ENCODE results near the gene CDH12.

CDH12 gene

DNA sequence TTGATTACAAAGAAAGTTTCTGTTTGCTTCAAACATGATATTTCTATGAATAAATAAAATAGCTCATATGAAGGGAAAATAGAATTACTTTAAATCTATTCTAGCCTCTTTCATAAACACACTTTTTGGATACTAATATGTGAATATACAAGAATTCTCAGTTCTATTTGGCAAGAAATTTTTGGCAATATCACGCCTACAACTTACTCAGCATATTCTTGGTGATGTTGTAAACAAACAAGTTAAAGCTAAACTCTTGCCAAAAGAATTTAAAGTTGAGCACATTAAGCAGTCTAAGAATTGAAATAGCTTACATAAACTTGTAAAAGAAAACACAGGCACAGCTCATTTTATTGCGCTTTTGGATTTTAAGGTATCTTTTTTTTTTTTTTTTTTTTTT is 209.8 kb downstream of the CDH12 start:
- Histone ChIP-seq H2BK5ac (ENCODE audit: low read depth, low read length, poor library complexity) (no peak overlapping the region), H3K36me3 (ENCODE audit: control insufficient read depth in 1 of 2, insufficient read depth in 2 of 2, low read length in 2 of 2) (no peaks in the 10 kb centered on the region), H2BK12ac (ENCODE audit: low read length) (no peak overlapping the region), H2AK5ac (ENCODE audit: low read length) (no peak overlapping the region), H3K14ac (ENCODE audit: low read length) (no peak overlapping the region), H3K79me2 (ENCODE audit: control insufficient read depth, insufficient read depth, low read length, poor library complexity) (no peaks in the 10 kb centered on the region), H3K23ac (ENCODE audit: low read length) (no peak overlapping the region), H4K8ac (ENCODE audit: low read depth, low read length) (no peak overlapping the region), H4K91ac (ENCODE audit: low read depth, low read length) (no peak overlapping the region), H3K9ac (ENCODE audit: low read length) (no peak overlapping the region), H3K4me3 (ENCODE audit: low read depth, low read length) (no peak overlapping the region), H3K18ac (ENCODE audit: low read length) (no peak overlapping the region), H2BK120ac (ENCODE audit: insufficient read depth, low read length, poor library complexity) (no peak overlapping the region), H3K27me3 (ENCODE audit: insufficient read depth, low read length) (no peaks in the 10 kb centered on the region), H3K4me1 (ENCODE audit: control insufficient read depth in 1 of 2, insufficient read depth in 2 of 2, low read length in 2 of 2) (no peaks in the 10 kb centered on the region), H2AFZ (ENCODE audit: insufficient read depth, low read length, poor library complexity) (no peak overlapping the region), H3K9me3 (ENCODE audit: insufficient read depth, low read depth, low read length) (no peaks in the 10 kb centered on the region), H3K4ac (ENCODE audit: low read depth, low read length) (no peak overlapping the region), H4K12ac (ENCODE audit: low read depth, low read length) (no peak overlapping the region), H3K4me2 (ENCODE audit: low read length) (no peak overlapping the region), H3K79me1 (ENCODE audit: low read length) (no peaks in the 10 kb centered on the region), H3K27ac (ENCODE audit: low read depth, low read length) (no peak overlapping the region)
- no CpG with 5 or more reads among the region's 2 CpGs for WGBS (ENCODE audit: extremely low coverage, insufficient coverage, insufficient read length)
- no peak for DNase-seq

DNA sequence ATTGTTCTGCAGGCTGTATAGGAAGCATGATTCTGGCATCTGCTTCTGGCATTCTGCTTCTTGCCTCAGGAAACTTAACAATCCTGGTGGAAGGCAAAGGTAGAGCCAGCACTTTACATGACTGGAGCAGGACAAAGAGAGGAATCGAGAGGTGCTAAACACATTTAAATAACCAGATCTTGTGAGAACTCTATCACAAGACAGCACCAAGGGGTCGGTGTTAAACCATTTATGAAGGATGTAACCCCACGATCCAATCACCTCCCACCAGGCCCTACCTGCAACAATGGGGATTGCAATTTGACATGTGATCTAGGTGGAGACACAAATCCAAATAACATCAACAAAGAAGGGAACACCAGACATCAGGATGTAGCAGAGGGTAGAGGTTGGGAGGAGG is 221.5 kb downstream of the CDH12 start:
- no peaks in the 10 kb centered on the region for H3K79me2 ChIP-seq (ENCODE audit: control insufficient read depth, insufficient read depth, low read length, poor library complexity)
- H3K27ac ChIP-seq (ENCODE audit: low read depth, low read length), result no peak overlapping the region
- no peak overlapping the region for H4K12ac ChIP-seq (ENCODE audit: low read depth, low read length)
- WGBS (ENCODE audit: extremely low coverage, insufficient coverage, insufficient read length), result no CpG with 5 or more reads among the region's 3 CpGs
- no peak for DNase-seq
- H2AFZ ChIP-seq (ENCODE audit: insufficient read depth, low read length, poor library complexity), result no peak overlapping the region
- H3K9ac ChIP-seq (ENCODE audit: low read length), result no peak overlapping the region
- H3K79me1 ChIP-seq (ENCODE audit: low read length), result no peaks in the 10 kb centered on the region
- no peak overlapping the region for H3K4me3 ChIP-seq (ENCODE audit: low read depth, low read length)
- H3K36me3 ChIP-seq (ENCODE audit: control insufficient read depth in 1 of 2, insufficient read depth in 2 of 2, low read length in 2 of 2), result no peaks in the 10 kb centered on the region
- no peak overlapping the region for H3K4me2 ChIP-seq (ENCODE audit: low read length)
- no peak overlapping the region for H3K23ac ChIP-seq (ENCODE audit: low read length)
- H3K4me1 ChIP-seq (ENCODE audit: control insufficient read depth in 1 of 2, insufficient read depth in 2 of 2, low read length in 2 of 2), result no peaks in the 10 kb centered on the region
- no peak overlapping the region for H3K14ac ChIP-seq (ENCODE audit: low read length)
- H2BK120ac ChIP-seq (ENCODE audit: insufficient read depth, low read length, poor library complexity), result no peak overlapping the region
- H3K9me3 ChIP-seq (ENCODE audit: insufficient read depth, low read depth, low read length), result no peaks in the 10 kb centered on the region
- H2AK5ac ChIP-seq (ENCODE audit: low read length), result no peak overlapping the region
- no peak overlapping the region for H3K18ac ChIP-seq (ENCODE audit: low read length)
- H3K27me3 ChIP-seq (ENCODE audit: insufficient read depth, low read length), result no peaks in the 10 kb centered on the region
- H4K8ac ChIP-seq (ENCODE audit: low read depth, low read length), result no peak overlapping the region
- no peak overlapping the region for H4K91ac ChIP-seq (ENCODE audit: low read depth, low read length)
- H3K4ac ChIP-seq (ENCODE audit: low read depth, low read length), result no peak overlapping the region
- H2BK12ac ChIP-seq (ENCODE audit: low read length), result no peak overlapping the region
- no peak overlapping the region for H2BK5ac ChIP-seq (ENCODE audit: low read depth, low read length, poor library complexity)

- no peak for DNase-seq
- Histone ChIP-seq H2BK5ac (ENCODE audit: low read depth, low read length, poor library complexity) (no peak overlapping the region), H2BK12ac (ENCODE audit: low read length) (no peak overlapping the region), H3K4ac (ENCODE audit: low read depth, low read length) (no peak overlapping the region), H2AK5ac (ENCODE audit: low read length) (no peak overlapping the region), H3K23ac (ENCODE audit: low read length) (no peak overlapping the region), H2AFZ (ENCODE audit: insufficient read depth, low read length, poor library complexity) (no peak overlapping the region), H3K79me1 (ENCODE audit: low read length) (no peaks in the 10 kb centered on the region), H3K27me3 (ENCODE audit: insufficient read depth, low read length) (no peaks in the 10 kb centered on the region), H3K14ac (ENCODE audit: low read length) (no peak overlapping the region), H4K8ac (ENCODE audit: low read depth, low read length) (no peak overlapping the region), H3K9ac (ENCODE audit: low read length) (no peak overlapping the region), H3K4me3 (ENCODE audit: low read depth, low read length) (no peak overlapping the region), H3K79me2 (ENCODE audit: control insufficient read depth, insufficient read depth, low read length, poor library complexity) (no peaks in the 10 kb centered on the region), H2BK120ac (ENCODE audit: insufficient read depth, low read length, poor library complexity) (no peak overlapping the region), H3K4me2 (ENCODE audit: low read length) (no peak overlapping the region), H3K18ac (ENCODE audit: low read length) (no peak overlapping the region), H4K91ac (ENCODE audit: low read depth, low read length) (no peak overlapping the region), H3K4me1 (ENCODE audit: control insufficient read depth in 1 of 2, insufficient read depth in 2 of 2, low read length in 2 of 2) (no peaks in the 10 kb centered on the region), H3K9me3 (ENCODE audit: insufficient read depth, low read depth, low read length) (peaks cover 4% of the 10 kb centered on the region), H3K36me3 (ENCODE audit: control insufficient read depth in 1 of 2, insufficient read depth in 2 of 2, low read length in 2 of 2) (no peaks in the 10 kb centered on the region), H3K27ac (ENCODE audit: low read depth, low read length) (no peak overlapping the region), H4K12ac (ENCODE audit: low read depth, low read length) (no peak overlapping the region)
- WGBS (ENCODE audit: extremely low coverage, insufficient coverage, insufficient read length), result no CpG with 5 or more reads among the region's 4 CpGs
These were observed 226.1 kb downstream of the CDH12 start for GRCh38 chr5:22627029-22627428.

GRCh38 chr5:22625451-22625850 is 227.7 kb downstream of the CDH12 start:
- Histone ChIP-seq H3K36me3 (ENCODE audit: control insufficient read depth in 1 of 2, insufficient read depth in 2 of 2, low read length in 2 of 2) (no peaks in the 10 kb centered on the region), H3K4me3 (ENCODE audit: low read depth, low read length) (no peak overlapping the region), H3K79me1 (ENCODE audit: low read length) (no peaks in the 10 kb centered on the region), H3K9me3 (ENCODE audit: insufficient read depth, low read depth, low read length) (peaks cover 4% of the 10 kb centered on the region), H2AK5ac (ENCODE audit: low read length) (no peak overlapping the region), H2AFZ (ENCODE audit: insufficient read depth, low read length, poor library complexity) (no peak overlapping the region), H3K27me3 (ENCODE audit: insufficient read depth, low read length) (no peaks in the 10 kb centered on the region), H2BK120ac (ENCODE audit: insufficient read depth, low read length, poor library complexity) (no peak overlapping the region), H3K79me2 (ENCODE audit: control insufficient read depth, insufficient read depth, low read length, poor library complexity) (no peaks in the 10 kb centered on the region), H3K14ac (ENCODE audit: low read length) (no peak overlapping the region), H3K4ac (ENCODE audit: low read depth, low read length) (no peak overlapping the region), H3K18ac (ENCODE audit: low read length) (no peak overlapping the region), H3K27ac (ENCODE audit: low read depth, low read length) (no peak overlapping the region), H3K4me2 (ENCODE audit: low read length) (no peak overlapping the region), H3K23ac (ENCODE audit: low read length) (no peak overlapping the region), H2BK12ac (ENCODE audit: low read length) (no peak overlapping the region), H4K12ac (ENCODE audit: low read depth, low read length) (no peak overlapping the region), H3K4me1 (ENCODE audit: control insufficient read depth in 1 of 2, insufficient read depth in 2 of 2, low read length in 2 of 2) (no peaks in the 10 kb centered on the region), H4K91ac (ENCODE audit: low read depth, low read length) (no peak overlapping the region), H2BK5ac (ENCODE audit: low read depth, low read length, poor library complexity) (no peak overlapping the region), H3K9ac (ENCODE audit: low read length) (no peak overlapping the region), H4K8ac (ENCODE audit: low read depth, low read length) (no peak overlapping the region)
- DNase-seq, result no peak
- WGBS (ENCODE audit: extremely low coverage, insufficient coverage, insufficient read length), result no CpG with 5 or more reads among the region's 2 CpGs

Measured in trophoblast cell (in vitro differentiated cells and primary cell).